K562 (cell line): ENCODE measurements around the gene C10orf71. TPM values are rescaled to one million over a fixed set of nuclear protein-coding genes. Genes with fewer than 3 reads are reported as not detected.

Experiments
- ATAC-seq: fragments of 200-7000 bp; cut with Tn5 transposase; 3 replicates; pipeline ENCODE4 v1.9.1; 2020; ENCODE audit warnings: moderate library complexity
- BruUV-seq: library from RNA; stranded (reverse); fragments of 400-500 nt; replicated peaks from 2 replicates; lab custom pipeline; 2021; lab: Mats Ljungman, UMichigan
- CTCF ChIA-PET: fragments of 300-600 bp; formaldehyde crosslinking; extraction: SDS; loops from one replicate; lab custom pipeline; 2021; ENCODE audit warnings: low intra/inter-chr PET ratio; lab: Yijun Ruan, JAX
- POLR2A ChIA-PET: fragments of 300-600, 350-650 bp; sonication (Branson Sonifier 250); formaldehyde crosslinking; extraction: SDS; loops from one replicate; lab custom pipeline; 2021; ENCODE audit warnings: antibody characterized with exemption, inconsistent platforms; lab: Yijun Ruan, JAX
- DNase-seq, 4 experiments: peaks; one replicate each; pipeline versions ENCODE4 v3.0.0 to v3.0.0-alpha.2; 2011 to 2018; ENCODE audit warnings: low spot score in 3 of 4, mixed read lengths in 3 of 4; ENCODE audit errors: extremely low read depth in 1 of 4
- FAIRE-seq: peaks from 2 replicates; lab custom pipeline; 2011; peaks lifted over from hg19 to GRCh38; lab: Jason Lieb, UNC
- H2AFZ ChIP-seq: 2 replicates; pipeline ENCODE4 v1.6.0; 2011; ENCODE audit warnings: low read depth, low read length, control low read depth, inconsistent platforms
- H3K27ac ChIP-seq: fragments of 200-600 bp; 3 replicates; pipeline ENCODE4 v1.8.0; 2011; ENCODE audit warnings: low read depth, mild to moderate bottlenecking, control low read depth, inconsistent platforms, low read length, moderate library complexity, mixed read lengths; ENCODE audit errors: extremely low read depth
- H3K27me3 ChIP-seq, 2 experiments: fragments of 300-600 bp in 1 of 2; 2 replicates in 1 of 2; 3 replicates in 1 of 2; pipeline versions ENCODE4 v1.6.0 to v1.8.0; 2011; ENCODE audit warnings: inconsistent platforms in 2 of 2, low read length in 2 of 2, mild to moderate bottlenecking in 1 of 2, mixed read lengths in 1 of 2, moderate library complexity in 1 of 2; ENCODE audit not compliant: control insufficient read depth in 2 of 2, insufficient read depth in 2 of 2
- H3K36me3 ChIP-seq: fragments of 300-600 bp; 3 replicates; pipeline ENCODE4 v1.8.0; 2011; ENCODE audit warnings: mild to moderate bottlenecking, low read length, inconsistent platforms; ENCODE audit not compliant: control insufficient read depth, insufficient read depth
- H3K4me1 ChIP-seq, 2 experiments: fragments of 200-600 bp in 1 of 2; replicated peaks in 1 of 2; 2 replicates in 1 of 2; 3 replicates in 1 of 2; pipeline versions ENCODE4 v1.5.1 to v1.8.0; 2011; ENCODE audit warnings: inconsistent platforms in 2 of 2, low read length in 2 of 2, mild to moderate bottlenecking in 1 of 2, mixed read lengths in 1 of 2, moderate library complexity in 1 of 2; ENCODE audit not compliant: control insufficient read depth in 2 of 2, insufficient read depth in 2 of 2
- H3K4me2 ChIP-seq: 2 replicates; pipeline ENCODE4 v1.6.1; 2011; ENCODE audit warnings: low read length, control low read depth, inconsistent platforms, mixed read lengths; ENCODE audit not compliant: insufficient read depth
- H3K4me3 ChIP-seq: fragments of 200-600 bp; sonication (generic), shearing (Covaris generic); 2 replicates; pipeline ENCODE4 v1.5.1; 2016; ENCODE audit warnings: control low read depth, inconsistent platforms
- H3K79me2 ChIP-seq: fragments of 200-600 bp; 3 replicates; pipeline ENCODE4 v1.8.0; 2011; ENCODE audit warnings: low read length, inconsistent platforms; ENCODE audit not compliant: control insufficient read depth, insufficient read depth
- H3K9ac ChIP-seq, 2 experiments: 2 replicates each; pipeline versions ENCODE4 v1.6.0 to v1.6.1; 2011; ENCODE audit warnings: low read depth in 2 of 2, low read length in 2 of 2, control low read depth in 1 of 2, inconsistent platforms in 1 of 2, mild to moderate bottlenecking in 1 of 2, mixed read lengths in 1 of 2; ENCODE audit not compliant: insufficient read depth in 1 of 2
- H3K9me1 ChIP-seq: one replicate; pipeline ENCODE4 v1.6.0; 2011; ENCODE audit warnings: inconsistent platforms, mild to moderate bottlenecking, low read length, moderate library complexity; ENCODE audit not compliant: control insufficient read depth, insufficient read depth
- H3K9me3 ChIP-seq: replicated peaks from 2 replicates; pipeline ENCODE4 v1.5.1; 2011; ENCODE audit warnings: low read depth, low read length, inconsistent platforms; ENCODE audit not compliant: control insufficient read depth, insufficient read depth
- H4K20me1 ChIP-seq: replicated peaks from 2 replicates; pipeline ENCODE4 v1.6.1; 2011; ENCODE audit warnings: low read length, inconsistent platforms, mixed read lengths; ENCODE audit not compliant: control insufficient read depth, insufficient read depth
- CEBPZ ChIP-seq: fragments of 150-350 bp; IDR thresholded peaks from 2 replicates; pipeline ENCODE4 v1.6.1; 2014; ENCODE audit warnings: low read depth, mild to moderate bottlenecking, low read length, borderline replicate concordance
- JUND ChIP-seq, 2 experiments: IDR thresholded peaks; 2 replicates in 1 of 2; 3 replicates in 1 of 2; pipeline ENCODE4 v1.6.1; 2011; ENCODE audit warnings: borderline replicate concordance in 2 of 2, low read depth in 2 of 2, low read length in 2 of 2, improper control_type of control experiment in 1 of 2, missing biosample characterization in 1 of 2, missing genetic modification characterization in 1 of 2, missing genetic modification reagents in 1 of 2
- MCM5 ChIP-seq: fragments of 450-650 bp; IDR thresholded peaks from 2 replicates; pipeline ENCODE4 v1.6.1; 2016; ENCODE audit warnings: low read depth
- SAFB2 ChIP-seq: fragments of 200-400 bp; formaldehyde crosslinking; IDR thresholded peaks from 2 replicates; pipeline ENCODE4 v1.6.1; 2018; ENCODE audit warnings: borderline replicate concordance, low read length, low read depth, moderate library complexity; ENCODE audit not compliant: severe bottlenecking
- TBP ChIP-seq: optimal IDR thresholded peaks from 2 replicates; pipeline ENCODE3; 2011; ENCODE audit warnings: low read depth, low read length, improper control_type of control experiment
- ZBTB9 ChIP-seq: fragments of 450-650 bp; formaldehyde crosslinking; IDR thresholded peaks from 2 replicates; pipeline ENCODE4 v1.4.0; 2020; ENCODE audit warnings: mild to moderate bottlenecking, moderate library complexity
- ZC3H11A ChIP-seq: IDR thresholded peaks from 2 replicates; pipeline ENCODE4 v1.6.1; 2012; ENCODE audit warnings: low read depth, low read length, improper control_type of control experiment
- ZNF197 ChIP-seq: fragments of 200-800 bp; sonication (Bioruptor generic); IDR thresholded peaks from 2 replicates; pipeline ENCODE4 v1.6.1; 2016; ENCODE audit warnings: low read depth, missing genetic modification characterization, missing compliant biosample characterization
- WGBS: fragments of 100-300 bp; shearing (Covaris generic); methylation state at CpG from one replicate; pipeline ENCODE4 v1.1.6; 2016; ENCODE audit warnings: low coverage, mixed read lengths; ENCODE audit not compliant: insufficient coverage; ENCODE audit errors: missing lambda C conversion rate; 5-methylcytosine and 5-hydroxymethylcytosine counted together
- in situ Hi-C: fragments of 300-500 bp; cut with MboI; formaldehyde crosslinking; loops from 4 replicates; pipeline ENCODE4 v1.15.0; 2018; ENCODE audit warnings: inconsistent platforms, mixed read lengths
- intact Hi-C: fragments of 100-400 bp; cut with micrococcal nuclease; formaldehyde crosslinking; loops from 2 replicates; pipeline ENCODE4 v1.14.2; 2022
- polyA plus RNA-seq, 8 experiments: library from polyadenylated mRNA; depleted of rRNA in 4 of 8; stranded (reverse) in 5 of 8; unstranded in 3 of 8; fragments of >200 nt; fragmentation: Nextera tagmentation in 2 of 8; fragmentation: Illumina TruSeq in 1 of 8; extraction: Ambion mirVana in 2 of 8; extraction: Trizol in 1 of 8; gene quantifications; 2 replicates each; pipeline versions ENCODE4 v1.2.1 to v1.2.3, GENCODE V29; 2011 to 2014; ENCODE audit warnings: inconsistent platforms in 1 of 8, missing spikeins in 1 of 8
- total RNA-seq, 7 experiments: library from RNA; depleted of rRNA in 6 of 7; stranded (reverse); fragments of >200 nt in 6 of 7; fragmentation: Illumina TruSeq in 2 of 7; extraction: Trizol in 2 of 7; gene quantifications; 2 replicates each; pipeline versions ENCODE4 v1.2.1 to v1.2.3, GENCODE V29; 2011 to 2021; ENCODE audit warnings: low replicate concordance in 1 of 7
- TF ChIP-seq, protein P1 (sequence below), 2 experiments: IDR thresholded peaks; 2 replicates each; pipeline ENCODE4 v1.6.1; 2011; ENCODE audit warnings: borderline replicate concordance in 1 of 2, control low read depth in 1 of 2, low read depth in 1 of 2, low read length in 1 of 2, mild to moderate bottlenecking in 1 of 2, mixed read lengths in 1 of 2, moderate library complexity in 1 of 2; ENCODE audit not compliant: insufficient read depth in 1 of 2, insufficient read length in 1 of 2, poor library complexity in 1 of 2, severe bottlenecking in 1 of 2; ENCODE audit errors: extremely low read depth in 1 of 2

C10orf71 gene
- total and polyA plus RNA-seq, 9 of the 15 experiments (the other 6 are each of a cell fraction or from before 2014, with no cell fraction given), result 0.06 to 4.5 (median 1.3) TPM

DNA sequence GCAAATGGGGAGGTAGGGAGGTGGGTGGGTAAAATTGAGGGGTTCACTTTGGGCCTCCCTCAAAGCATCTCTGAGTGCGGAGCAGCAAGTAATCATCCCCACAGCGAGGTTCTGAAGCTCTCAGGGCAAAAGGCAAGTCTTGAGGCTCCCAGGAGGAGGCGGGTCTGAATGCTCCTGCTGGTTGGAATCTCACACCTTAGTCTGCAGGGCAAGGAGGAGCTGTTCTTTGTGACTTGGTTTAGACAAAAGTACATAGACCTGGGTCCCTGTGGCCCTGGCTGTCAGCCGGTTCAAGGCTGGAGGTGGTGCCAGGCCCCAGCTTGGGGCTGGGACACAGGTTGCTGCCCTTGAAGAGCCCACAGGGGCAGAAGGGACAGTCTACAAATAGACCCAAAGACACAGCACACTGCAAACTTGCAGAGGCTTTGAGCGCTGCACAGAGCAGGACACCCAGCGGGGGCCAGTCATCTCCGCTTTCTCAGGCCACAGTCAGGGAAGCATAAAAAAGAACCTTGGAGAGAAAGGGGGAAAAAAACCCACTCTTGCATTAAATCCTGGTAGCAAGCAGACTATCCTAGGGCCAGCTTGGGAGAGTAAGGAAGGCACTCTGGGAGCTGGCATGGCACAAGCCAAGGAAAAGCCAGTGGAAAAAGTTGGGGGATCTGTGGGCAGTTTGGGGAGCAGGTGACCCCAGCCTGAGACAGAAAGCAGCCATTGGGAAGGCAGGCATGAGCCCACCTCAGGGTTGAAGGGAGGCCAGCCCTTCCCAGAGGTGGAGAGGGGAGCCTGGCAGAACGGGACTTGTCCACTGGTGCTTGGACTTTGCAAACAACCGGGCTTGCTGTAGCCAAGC is 926 bp upstream of the C10orf71 start:
- Histone ChIP-seq H3K4me3 (peak overlapping the region; percentile 38; the same call in 1 of the 2 replicates), H3K36me3 (peaks cover 5% of the 10 kb centered on the region; the same call in 2 of the 3 replicates), H3K79me2 (peaks cover 39% of the 10 kb centered on the region), H3K4me2 (peak overlapping the region; percentile 97), H3K9me3 (no peaks in the 10 kb centered on the region), H3K27me3 (no peaks in the 10 kb centered on the region), H3K9me1 (no peaks in the 10 kb centered on the region), H4K20me1 (no peaks in the 10 kb centered on the region), H3K9ac (peak overlapping the region; percentile 90 to 94), H3K4me1 (peaks cover 42 to 51% of the 10 kb centered on the region in 2 experiments), H3K27ac (peak overlapping the region; percentile 94), H2AFZ (peak overlapping the region; percentile 98)
- intact Hi-C loops, result no loop called here
- POLR2A ChIA-PET, result interaction anchor here (0.8 to 1.9 kb wide), 10 partner anchors 10 to 316 kb away, joined by 3 to 7 read pairs (median 4); no protein-coding TSS in a partner anchor
- in situ Hi-C loops, result no loop called here
- BruUV-seq, result no TSS peak
- 69% methylated on average over 9 of the region's 9 CpGs for WGBS
- CTCF ChIA-PET, result no interaction called here
- ATAC-seq, result peak; percentile 16
- no peak for FAIRE-seq
- DNase-seq, result peak in 2 of 4 experiments; percentile 51 to 52
- TF ChIP-seq, protein P1, sequence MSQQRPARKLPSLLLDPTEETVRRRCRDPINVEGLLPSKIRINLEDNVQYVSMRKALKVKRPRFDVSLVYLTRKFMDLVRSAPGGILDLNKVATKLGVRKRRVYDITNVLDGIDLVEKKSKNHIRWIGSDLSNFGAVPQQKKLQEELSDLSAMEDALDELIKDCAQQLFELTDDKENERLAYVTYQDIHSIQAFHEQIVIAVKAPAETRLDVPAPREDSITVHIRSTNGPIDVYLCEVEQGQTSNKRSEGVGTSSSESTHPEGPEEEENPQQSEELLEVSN (IDR thresholded peaks at IDR 0.05; ENCODE audit: borderline replicate concordance in 1 of 2, extremely low read depth in 1 of 2, insufficient read depth in 1 of 2, insufficient read length in 1 of 2, low read depth in 1 of 2, low read length in 1 of 2, poor library complexity in 1 of 2, severe bottlenecking in 1 of 2), result peak in 1 of 2 experiments; percentile 3
- TF ChIP-seq CEBPZ, result no peak
- TF ChIP-seq ZNF197 (CRISPR knock-in tag), result 0 out of 2 replicates have a peak, but pooled peaks have one; percentile 31
- 0 out of 2 replicates have a peak, but pooled peaks have one; percentile 5 for TF ChIP-seq JUND (IDR thresholded peaks at IDR 0.05; ENCODE audit: borderline replicate concordance, low read depth, low read length)
- no peak for TF ChIP-seq JUND (tag; IDR thresholded peaks at IDR 0.05; ENCODE audit: borderline replicate concordance, low read depth, low read length)
- peak; percentile 8 for TF ChIP-seq TBP
- no peak for TF ChIP-seq MCM5
- TF ChIP-seq ZBTB9 (CRISPR knock-in tag), result 0 out of 2 replicates have a peak, but pooled peaks have one; percentile 29
- TF ChIP-seq ZC3H11A, result 0 out of 2 replicates have a peak, but pooled peaks have one; percentile 39
- no peak for TF ChIP-seq SAFB2
